GM19467 (cell line): ENCODE results near the gene OFD1.

Experiments used
- ATAC-seq: cut with Tn5 transposase; IDR thresholded peaks from one replicate; pipeline ENCODE4 v1.9.1; 2021; ENCODE audit warnings: mild to moderate bottlenecking, moderate library complexity; ENCODE audit not compliant: unreplicated experiment

Gene OFD1

DNA sequence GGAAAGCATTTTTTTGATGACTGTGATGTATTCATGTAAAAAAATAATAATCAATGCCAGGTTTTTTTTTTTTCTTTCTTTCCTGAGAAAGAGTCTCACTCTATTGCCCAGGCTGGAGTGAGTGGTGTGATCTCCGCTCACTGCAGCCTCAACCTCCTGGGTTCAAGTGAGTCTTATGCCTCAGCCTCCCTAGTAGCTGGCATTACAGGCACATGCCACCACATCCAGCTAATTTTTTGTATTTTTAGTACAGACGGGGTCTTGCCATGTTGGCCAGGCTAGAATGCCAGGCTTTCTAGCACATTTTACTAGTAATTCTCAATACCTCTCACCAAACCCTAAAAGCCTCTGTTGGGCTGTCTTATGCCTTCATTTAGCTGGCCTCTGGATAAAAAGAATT, 56.6 kb downstream of the OFD1 start:
- ATAC-seq: no peak

DNA sequence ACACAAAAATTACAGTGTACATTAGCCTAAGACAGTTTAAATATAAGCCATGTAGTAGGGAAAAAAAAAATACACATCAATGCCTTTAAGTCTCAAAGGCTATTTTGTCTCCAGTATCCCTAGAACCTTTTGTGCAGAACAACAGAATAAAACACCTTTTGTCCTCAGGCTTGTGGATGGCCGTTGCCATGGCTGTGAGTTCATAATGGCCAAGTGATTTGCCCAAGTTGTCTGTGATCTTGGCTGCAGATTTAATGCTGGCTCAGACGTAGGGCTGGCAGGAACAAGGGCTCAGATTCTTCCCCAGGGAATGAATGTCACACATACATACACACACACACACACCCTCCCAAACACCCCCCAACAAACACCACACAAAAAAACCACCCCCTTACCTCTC, 57.0 kb downstream of the OFD1 start:
- no peak for ATAC-seq

GRCh38 chrX:13793897-13794296, 59.3 kb downstream of the OFD1 start:
- no peak for ATAC-seq

DNA sequence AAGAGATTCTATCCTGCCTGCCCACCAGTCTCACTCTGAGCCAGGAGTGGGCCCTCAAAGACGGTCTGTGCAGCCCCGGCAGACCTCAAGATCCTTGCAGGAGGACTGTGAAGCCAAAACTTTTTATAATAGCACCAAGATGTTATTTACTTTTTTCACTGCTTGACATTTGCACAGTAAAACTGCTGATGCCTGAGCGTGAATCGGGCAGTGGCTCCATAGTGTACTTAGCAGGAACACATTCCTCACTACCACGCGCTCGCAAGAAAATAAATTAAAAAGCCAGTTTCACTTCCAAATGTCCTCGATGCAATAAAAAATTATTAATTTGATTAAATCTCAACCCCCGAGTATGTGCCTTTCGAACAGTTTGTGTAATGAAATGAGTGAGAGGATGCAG, 59.9 kb downstream of the OFD1 start:
- ATAC-seq: no peak

GRCh38 chrX:13797512-13797911, 63.0 kb downstream of the OFD1 start:
- ATAC-seq: no peak

DNA sequence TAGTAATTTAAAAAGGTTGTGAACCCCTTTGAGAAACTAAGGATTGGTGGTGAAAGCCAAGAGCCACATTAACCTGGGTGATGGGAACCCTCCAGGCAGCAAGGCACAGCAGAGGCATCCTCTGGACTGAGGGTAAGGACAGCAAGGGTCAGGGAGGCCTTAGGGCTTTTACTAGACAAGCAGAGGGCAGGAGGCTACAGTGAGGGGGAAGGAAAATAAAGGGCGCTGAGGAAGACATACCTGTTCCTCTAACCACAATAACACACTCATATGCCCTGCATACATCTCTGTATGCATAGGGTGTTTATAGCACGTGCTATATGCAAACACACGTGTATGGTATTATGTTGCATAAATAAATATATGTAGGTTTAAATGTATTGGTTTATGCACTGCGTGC, 63.6 kb downstream of the OFD1 start:
- no peak for ATAC-seq

- ATAC-seq: no peak
Observed at GRCh38 chrX:13803116-13803515, 68.6 kb downstream of the OFD1 start.

- ATAC-seq: no peak
Observed at GRCh38 chrX:13805241-13805640, 70.7 kb downstream of the OFD1 start.

- ATAC-seq: no peak
Observed at GRCh38 chrX:13808293-13808692, 73.7 kb downstream of the OFD1 start.

DNA sequence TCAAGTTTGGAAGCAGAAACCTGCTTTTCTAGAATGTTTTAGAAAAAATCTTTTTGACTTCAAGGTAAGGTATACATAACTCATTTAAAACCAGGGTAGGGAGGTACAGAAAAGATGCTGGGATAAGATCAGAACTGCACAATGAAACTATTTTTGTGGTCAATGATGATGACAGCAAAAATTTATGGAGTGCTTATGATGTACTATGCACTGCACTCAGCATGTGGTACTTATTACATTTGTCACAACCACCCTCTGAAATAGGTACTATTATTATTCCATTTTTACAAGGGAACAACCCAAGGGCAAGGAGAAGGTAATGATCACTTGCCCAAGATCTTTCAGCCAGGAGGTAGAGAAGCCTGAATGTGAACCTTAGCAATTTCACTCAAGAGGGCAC, 74.3 kb downstream of the OFD1 start:
- no peak for ATAC-seq

- no peak for ATAC-seq
Observed at GRCh38 chrX:13815664-13816063, 81.1 kb downstream of the OFD1 start.

GRCh38 chrX:13816176-13816575, 81.6 kb downstream of the OFD1 start:
- ATAC-seq: no peak

DNA sequence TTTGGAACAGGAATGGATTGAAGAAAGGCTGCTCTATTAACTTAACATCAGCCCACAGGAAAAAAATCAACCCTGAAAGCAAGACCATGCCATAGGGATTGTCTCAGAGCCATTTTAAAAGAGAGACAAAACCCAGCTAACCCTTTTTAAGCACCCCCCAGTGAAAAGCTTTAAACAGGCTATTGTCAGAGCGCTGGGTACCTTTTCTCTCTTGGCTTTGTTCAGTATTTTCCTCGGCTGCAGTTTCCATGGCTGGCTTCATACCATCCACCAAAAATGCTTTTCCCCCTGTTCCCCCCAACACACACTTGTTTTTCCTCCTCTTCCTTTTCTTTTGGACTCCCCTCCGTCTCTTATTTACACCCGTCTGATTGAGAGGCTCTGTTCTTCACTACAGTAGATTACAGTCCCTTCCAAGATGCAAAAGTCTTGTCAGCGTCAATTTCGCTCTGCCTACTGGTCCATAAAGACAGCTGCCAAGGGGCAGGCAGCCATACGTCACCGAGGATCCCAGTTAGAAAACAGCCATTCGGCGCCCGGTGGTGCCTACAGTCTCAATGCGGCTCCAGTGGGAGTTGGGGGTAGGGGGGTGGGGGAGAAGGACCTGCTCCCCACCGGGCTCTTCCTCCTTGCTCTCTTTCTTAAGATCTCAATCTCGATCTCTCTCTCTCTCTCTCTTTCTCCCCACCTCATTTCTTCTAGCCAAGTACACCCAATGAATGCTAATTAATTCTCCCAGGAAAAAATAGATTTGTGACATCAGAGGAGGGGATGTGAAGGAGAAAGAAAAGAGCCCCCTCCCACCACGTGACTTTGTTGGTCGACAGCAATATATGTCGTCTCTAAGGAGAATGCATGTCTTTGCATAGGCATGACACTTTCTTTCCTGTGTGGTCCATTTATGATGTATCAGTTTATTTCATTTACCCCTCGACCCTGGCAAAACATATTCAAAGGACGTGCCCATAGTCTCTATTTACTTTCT, 82.4 kb downstream of the OFD1 start, which contains the start of gene GPM6B:
GPM6B (minus strand) TSS at position 451 of the 985 bp plus-strand sequence; CDS start at position 262, 189 bp downstream.
- no peak for ATAC-seq
